Gastrocnemius medialis (tissue), 4 donors: ENCODE measurements around the gene C1QTNF8. TPM values are rescaled to one million over a fixed set of nuclear protein-coding genes. Genes with fewer than 3 reads are reported as not detected.

Experiments used
- ATAC-seq, 2 donors: fragments of 150-250 bp; one replicate each; pipeline ENCODE4 v1.9.1; 2016
- DNase-seq, 2 donors: peaks; one replicate each; pipeline ENCODE4 v3.0.0-alpha.2; 2019
- H3K27ac ChIP-seq, 4 donors: fragments of 200-600 bp; sonication (generic); 1 replicate in 1 of 4; 2 replicates in 3 of 4; pipeline ENCODE4 v1.5.1; 2016 to 2018; ENCODE audit warnings: mild to moderate bottlenecking in 2 of 4, moderate library complexity in 1 of 4
- H3K27me3 ChIP-seq, 3 donors: fragments of 200-600 bp; sonication (generic) in 2 of 3; 1 replicate in 1 of 3; 2 replicates in 2 of 3; pipeline versions ENCODE4 v1.5.1 to v1.6.0; 2016 to 2019; ENCODE audit warnings: mild to moderate bottlenecking in 1 of 3, moderate library complexity in 1 of 3
- H3K36me3 ChIP-seq, 2 donors: fragments of 200-600 bp; sonication (generic) in 1 of 2; one replicate each; pipeline ENCODE4 v1.5.1; 2017 to 2018
- H3K4me1 ChIP-seq, 2 donors: fragments of 200-600 bp; sonication (generic) in 1 of 2; one replicate each; pipeline ENCODE4 v1.5.1; 2016 to 2017; ENCODE audit warnings: mild to moderate bottlenecking in 2 of 2
- H3K4me3 ChIP-seq, 4 donors: fragments of 200-600 bp; sonication (generic) in 3 of 4; 1 replicate in 1 of 4; 2 replicates in 3 of 4; pipeline ENCODE4 v1.5.1; 2016 to 2019; ENCODE audit warnings: mild to moderate bottlenecking in 2 of 4
- H3K9me3 ChIP-seq, 3 donors: fragments of 200-600 bp; sonication (generic) in 2 of 3; 1 replicate in 1 of 3; 2 replicates in 2 of 3; pipeline ENCODE4 v1.5.1; 2016 to 2019
- POLR2A ChIP-seq, 2 donors: fragments of 450-650 bp; IDR thresholded peaks; one replicate each; pipeline ENCODE4 v1.6.1; 2017; ENCODE audit warnings: antibody characterized with exemption in 2 of 2, mild to moderate bottlenecking in 2 of 2, moderate library complexity in 2 of 2
- in situ Hi-C, 4 donors: fragments of 200-750 bp; cut with MboI; loops; one replicate each; pipeline versions ENCODE4 v1.15.0 to v1.8.0; 2017; ENCODE audit warnings: low sequenced_read_pairs in 4 of 4
- intact Hi-C: fragments of 100-400 bp; cut with DNase I; formaldehyde crosslinking; loops from one replicate; pipeline ENCODE4 v1.15.1; 2023; ENCODE audit warnings: low total_unique reads
- total RNA-seq, 4 donors: library from RNA; depleted of rRNA; stranded (reverse); fragments of >200 nt; gene quantifications; one replicate each; pipeline versions ENCODE4 v1.1.0 to v1.2.3, GENCODE V29; 2016
- TF ChIP-seq, protein P1 (sequence below), 5 experiments: fragments of 450-650 bp in 3 of 5; fragments of 200-600 bp in 2 of 5; sonication (generic) in 2 of 5; IDR thresholded peaks in 4 of 5; conservative IDR thresholded peaks in 1 of 5; 1 replicate in 4 of 5; 2 replicates in 1 of 5; pipeline ENCODE4 v1.5.1; 2016 to 2019; ENCODE audit warnings: antibody characterized with exemption in 5 of 5, mild to moderate bottlenecking in 3 of 5, moderate library complexity in 3 of 5

Gene C1QTNF8
- total RNA-seq, 4 donors from 2014 or later = not detected

DNA sequence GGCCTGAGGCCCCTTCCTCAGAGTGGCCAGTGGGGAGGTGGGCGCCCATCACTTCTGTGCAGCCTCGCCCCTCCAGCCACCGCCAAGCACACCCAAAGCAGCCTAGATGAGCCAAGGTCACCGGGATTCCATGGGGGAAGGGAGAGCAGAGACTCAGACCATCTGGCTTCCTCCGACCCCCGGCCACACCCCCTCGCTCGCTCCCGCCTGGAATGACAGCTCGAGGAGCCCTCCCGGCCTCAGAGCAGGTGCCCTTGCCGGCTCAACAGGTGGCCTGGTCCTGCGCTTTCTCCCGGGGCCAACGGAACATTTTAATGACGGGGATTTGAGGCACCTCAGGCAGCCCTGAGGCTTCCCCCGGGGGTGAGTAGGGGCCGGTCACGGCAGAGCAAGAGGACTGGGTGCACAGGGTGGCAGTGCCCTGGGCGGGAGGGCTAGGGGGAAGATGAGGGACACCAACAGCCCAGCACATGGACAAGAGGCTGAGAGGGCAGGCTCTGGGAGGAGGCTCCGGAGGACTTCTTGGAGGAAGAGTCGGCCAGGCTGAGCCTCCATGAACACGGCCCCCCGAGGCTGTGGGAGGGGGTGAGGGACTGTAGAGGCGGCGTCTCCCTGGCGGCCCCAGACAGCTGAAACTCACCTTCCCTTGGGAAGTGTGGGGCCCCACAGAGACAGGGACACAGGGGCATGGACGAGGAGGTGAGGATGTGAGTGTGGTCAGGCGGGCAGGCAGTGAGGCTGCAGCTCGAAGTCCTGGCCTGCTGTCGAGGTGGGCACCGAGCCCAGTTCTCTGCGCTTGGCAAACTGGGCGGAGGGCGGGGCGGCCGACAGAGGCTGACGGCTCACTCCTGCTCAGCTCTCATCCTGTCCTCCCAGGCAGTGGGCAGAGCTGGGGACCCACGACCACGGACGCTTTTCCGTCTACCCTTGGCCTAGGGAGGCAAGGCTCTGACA is 12.5 kb upstream of the C1QTNF8 start:
- no peak overlapping the region for H3K4me3 ChIP-seq
- DNase-seq = no peak
- no peaks in the 10 kb centered on the region for H3K36me3 ChIP-seq
- no peaks in the 10 kb centered on the region for H3K9me3 ChIP-seq
- peaks cover 32 to 54% (median 35%) of the 10 kb centered on the region in 3 donors for H3K27me3 ChIP-seq
- no peaks in the 10 kb centered on the region for H3K4me1 ChIP-seq
- TF ChIP-seq, protein P1, sequence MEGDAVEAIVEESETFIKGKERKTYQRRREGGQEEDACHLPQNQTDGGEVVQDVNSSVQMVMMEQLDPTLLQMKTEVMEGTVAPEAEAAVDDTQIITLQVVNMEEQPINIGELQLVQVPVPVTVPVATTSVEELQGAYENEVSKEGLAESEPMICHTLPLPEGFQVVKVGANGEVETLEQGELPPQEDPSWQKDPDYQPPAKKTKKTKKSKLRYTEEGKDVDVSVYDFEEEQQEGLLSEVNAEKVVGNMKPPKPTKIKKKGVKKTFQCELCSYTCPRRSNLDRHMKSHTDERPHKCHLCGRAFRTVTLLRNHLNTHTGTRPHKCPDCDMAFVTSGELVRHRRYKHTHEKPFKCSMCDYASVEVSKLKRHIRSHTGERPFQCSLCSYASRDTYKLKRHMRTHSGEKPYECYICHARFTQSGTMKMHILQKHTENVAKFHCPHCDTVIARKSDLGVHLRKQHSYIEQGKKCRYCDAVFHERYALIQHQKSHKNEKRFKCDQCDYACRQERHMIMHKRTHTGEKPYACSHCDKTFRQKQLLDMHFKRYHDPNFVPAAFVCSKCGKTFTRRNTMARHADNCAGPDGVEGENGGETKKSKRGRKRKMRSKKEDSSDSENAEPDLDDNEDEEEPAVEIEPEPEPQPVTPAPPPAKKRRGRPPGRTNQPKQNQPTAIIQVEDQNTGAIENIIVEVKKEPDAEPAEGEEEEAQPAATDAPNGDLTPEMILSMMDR (IDR thresholded peaks at IDR 0.05 in 4 of 5, conservative IDR thresholded peaks at IDR 0.05 in 1 of 5) = no peak
- TF ChIP-seq POLR2A (IDR thresholded peaks at IDR 0.05) = no peak
- intact Hi-C loops (no loop called here), in situ Hi-C loops (no loop called here)
- H3K27ac ChIP-seq = no peak overlapping the region
- ATAC-seq = no peak

DNA sequence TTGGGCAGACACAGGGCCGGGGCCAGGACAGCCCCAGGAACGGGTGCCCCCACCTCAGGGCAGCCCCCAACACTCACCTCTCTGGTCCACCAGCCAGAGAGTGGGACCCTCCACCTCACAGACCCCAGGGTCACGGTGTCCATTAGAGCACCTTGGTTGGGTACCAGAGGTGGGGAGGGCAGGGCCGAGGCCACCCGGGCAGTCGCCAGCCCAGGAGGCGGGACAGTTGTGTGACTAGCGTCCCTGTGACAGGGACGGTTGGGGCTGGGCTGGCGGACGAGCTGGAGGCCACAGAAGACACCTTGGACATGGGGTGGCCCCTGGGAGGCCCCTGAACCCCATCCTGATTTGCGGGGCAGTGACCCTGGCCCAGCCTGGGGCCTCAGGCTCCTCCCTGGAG is 11.7 kb upstream of the C1QTNF8 start:
- peaks cover 35 to 60% (median 39%) of the 10 kb centered on the region in 3 donors for H3K27me3 ChIP-seq
- no peak for ATAC-seq

DNA sequence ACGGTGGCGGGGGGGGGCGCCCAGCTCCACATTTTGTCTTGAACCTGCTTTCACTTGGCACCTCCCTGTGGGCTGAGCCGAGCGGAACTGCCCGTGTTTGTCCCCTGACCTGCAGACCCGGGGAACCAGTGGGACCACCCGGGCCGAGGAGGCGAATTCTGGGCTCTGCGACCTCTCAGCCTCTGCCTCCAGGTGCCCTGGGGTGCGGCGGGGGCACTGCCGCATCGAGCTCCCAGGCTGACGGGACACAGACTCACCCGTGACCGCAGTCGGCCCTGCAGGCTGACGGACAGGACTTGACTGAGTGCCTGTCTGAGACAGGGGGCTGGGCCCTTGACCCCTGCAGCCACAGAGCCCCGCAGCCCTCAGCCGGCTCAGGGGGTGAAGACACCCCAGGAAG is 11.1 kb upstream of the C1QTNF8 start:
- DNase-seq (no peak), ATAC-seq (no peak)
- Histone ChIP-seq H3K4me3 (no peak overlapping the region), H3K27ac (no peak overlapping the region), H3K36me3 (no peaks in the 10 kb centered on the region), H3K9me3 (no peaks in the 10 kb centered on the region), H3K4me1 (peaks cover 0 to 4% of the 10 kb centered on the region in 2 donors), H3K27me3 (peaks cover 32 to 58% (median 39%) of the 10 kb centered on the region in 3 donors)
- intact Hi-C loops (no loop called here), in situ Hi-C loops (no loop called here)
- TF ChIP-seq, protein P1 (IDR thresholded peaks at IDR 0.05 in 4 of 5, conservative IDR thresholded peaks at IDR 0.05 in 1 of 5) = no peak
- TF ChIP-seq POLR2A (IDR thresholded peaks at IDR 0.05) = no peak

More for the DNA sequence above, 11.7 kb upstream of the C1QTNF8 start:
- no peak for DNase-seq
- no peak overlapping the region for H3K27ac ChIP-seq
- H3K36me3 ChIP-seq = no peaks in the 10 kb centered on the region
- no peaks in the 10 kb centered on the region for H3K9me3 ChIP-seq
- TF ChIP-seq, protein P1 (IDR thresholded peaks at IDR 0.05 in 4 of 5, conservative IDR thresholded peaks at IDR 0.05 in 1 of 5) = no peak
- TF ChIP-seq POLR2A (IDR thresholded peaks at IDR 0.05) = no peak
- peaks cover 0 to 4% of the 10 kb centered on the region in 2 donors for H3K4me1 ChIP-seq
- H3K4me3 ChIP-seq = no peak overlapping the region
- intact Hi-C loops (no loop called here), in situ Hi-C loops (no loop called here)

DNA sequence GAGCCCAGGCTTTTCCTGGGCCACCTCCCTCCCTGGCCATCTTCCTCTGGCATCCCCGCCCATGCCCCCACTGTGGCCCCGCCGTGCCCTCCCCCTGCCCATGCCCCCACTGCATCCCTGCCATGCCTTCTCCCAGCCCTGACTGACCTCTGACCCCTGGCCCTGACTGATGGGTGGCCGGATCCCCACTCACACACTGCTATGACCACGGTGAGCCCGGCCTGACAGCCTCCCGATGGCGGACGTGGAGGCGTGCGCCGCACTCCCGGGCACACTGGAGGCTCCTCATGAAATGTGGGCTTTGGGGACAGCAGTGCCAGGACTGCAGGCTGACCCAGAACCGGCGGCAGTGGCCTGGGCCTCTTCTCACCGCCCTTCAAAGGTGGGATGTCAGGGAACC is 10.6 kb upstream of the C1QTNF8 start:
- no peak for DNase-seq
- in situ Hi-C loops = no loop called here
- Histone ChIP-seq H3K4me1 (peaks cover 0 to 4% of the 10 kb centered on the region in 2 donors), H3K4me3 (no peak overlapping the region), H3K9me3 (no peaks in the 10 kb centered on the region), H3K27ac (no peak overlapping the region), H3K27me3 (peaks cover 28 to 53% (median 39%) of the 10 kb centered on the region in 3 donors), H3K36me3 (no peaks in the 10 kb centered on the region)
- intact Hi-C loops = loop anchor here (1.0 kb wide), 1 partner anchor 88 kb away; no protein-coding TSS in a partner anchor
- ATAC-seq = no peak
- TF ChIP-seq POLR2A (IDR thresholded peaks at IDR 0.05) = no peak
- TF ChIP-seq, protein P1 (IDR thresholded peaks at IDR 0.05 in 4 of 5, conservative IDR thresholded peaks at IDR 0.05 in 1 of 5) = no peak
